HG03280 (cell line): ENCODE results near the gene ANKRD53.

ENCODE experiments used
- ATAC-seq: cut with Tn5 transposase; IDR thresholded peaks from one replicate; pipeline ENCODE4 v1.9.1; 2021; ENCODE audit warnings: mild to moderate bottlenecking, moderate library complexity; ENCODE audit not compliant: unreplicated experiment

ANKRD53 gene

GRCh38 chr2:70978341-70979179, at the start of gene ANKRD53:
Gene ANKRD53, plus strand, starts transcription at chr2:70978630. Its CDS starts 16 bp downstream, at chr2:70978646.
- ATAC-seq, result no peak

GRCh38 chr2:70930371-70931329, 47.8 kb upstream of the ANKRD53 start:
- no peak for ATAC-seq

- no peak for ATAC-seq
Observed at GRCh38 chr2:70931376-70932000, 46.9 kb upstream of the ANKRD53 start.

- no peak for ATAC-seq
Observed at GRCh38 chr2:70932631-70933230, 45.7 kb upstream of the ANKRD53 start.

- ATAC-seq, result no peak
Observed at GRCh38 chr2:70934981-70935380, 43.4 kb upstream of the ANKRD53 start.

- ATAC-seq, result no peak
Observed at GRCh38 chr2:70935468-70936164, 42.8 kb upstream of the ANKRD53 start, which contains the start of gene ATP6V1B1. Gene ATP6V1B1, plus strand, starts transcription at chr2:70935900. Its CDS starts 55 bp downstream, at chr2:70935955.

- no peak for ATAC-seq
Observed at GRCh38 chr2:70936165-70936978, 42.1 kb upstream of the ANKRD53 start.

- no peak for ATAC-seq
Observed at GRCh38 chr2:70936979-70937811, 41.2 kb upstream of the ANKRD53 start.

GRCh38 chr2:70937866-70938585, 40.4 kb upstream of the ANKRD53 start:
- no peak for ATAC-seq

GRCh38 chr2:70938586-70938950, 39.9 kb upstream of the ANKRD53 start:
- ATAC-seq, result no peak

- ATAC-seq, result no peak
Observed at GRCh38 chr2:70939001-70939838, 39.2 kb upstream of the ANKRD53 start.

GRCh38 chr2:70939839-70940580, 38.4 kb upstream of the ANKRD53 start:
- ATAC-seq, result no peak

- ATAC-seq, result no peak
Observed at GRCh38 chr2:70941186-70941585, 37.2 kb upstream of the ANKRD53 start.

GRCh38 chr2:70941701-70942100, 36.7 kb upstream of the ANKRD53 start:
- no peak for ATAC-seq

GRCh38 chr2:70942396-70943204, 35.8 kb upstream of the ANKRD53 start:
- ATAC-seq, result no peak
